Measurements from ENCODE around the gene ATP6V0E1. TPM values are rescaled to one million over a fixed set of nuclear protein-coding genes. Genes with fewer than 3 reads are reported as not detected.

The ATP6V0E1 gene
- total RNA-seq, 1 experiment from 2014 or later = 84.6 TPM

- TF ChIP-seq REST (IDR thresholded peaks at IDR 0.05; ENCODE audit: low read depth) (no peak), MAX (IDR thresholded peaks at IDR 0.05) (no peak), RAD21 (IDR thresholded peaks at IDR 0.05; ENCODE audit: low read depth) (no peak)
Observed at GRCh38 chr5:173055042-173055721, 71.6 kb downstream of the ATP6V0E1 start (continued).

GRCh38 chr5:173055722-173055982, 72.1 kb downstream of the ATP6V0E1 start:
- H3K27me3 ChIP-seq (ENCODE audit: insufficient read depth, low read length) = no peaks in the 10 kb centered on the region
- no peak for ATAC-seq
- ChIA-PET POLR2A (no interaction called here), CTCF (no interaction called here), RAD21 (ENCODE audit: low non-redundant PET in 1 of 2, low total read pairs in 2 of 2, uncharacterized antibody in 2 of 2, unreplicated experiment in 2 of 2) (no interaction called here)
- peaks cover 11 to 18% of the 10 kb centered on the region in 2 experiments for H3K4me1 ChIP-seq (ENCODE audit: control insufficient read depth in 1 of 2, insufficient read depth in 2 of 2, low read length in 2 of 2)
- TSS peak; percentile 78 for BruUV-seq (replicated peaks)
- no peaks in the 10 kb centered on the region for H4K20me1 ChIP-seq (ENCODE audit: insufficient read depth)
- no peaks in the 10 kb centered on the region for H3K36me3 ChIP-seq (ENCODE audit: control insufficient read depth in 1 of 2, insufficient read depth in 2 of 2, low read length in 2 of 2)
- peak overlapping the region; percentile 92 for H3K4me2 ChIP-seq (ENCODE audit: low read length)
- H3K9me3 ChIP-seq (ENCODE audit: control insufficient read depth in 1 of 2, insufficient read depth in 1 of 2, low read depth in 1 of 2, low read length in 2 of 2) = no peaks in the 10 kb centered on the region
- H3K27ac ChIP-seq (ENCODE audit: low read depth, low read length) = no peak overlapping the region
- peak overlapping the region; percentile 64 to 72 for H3K4me3 ChIP-seq (replicated peaks in 1 of 2; ENCODE audit: low read depth in 1 of 2, low read length in 2 of 2)
- no peak for DNase-seq (ENCODE audit: low read depth, low spot score)
- H3K9me2 ChIP-seq (ENCODE audit: insufficient read depth) = no peaks in the 10 kb centered on the region
- H2AFZ ChIP-seq (ENCODE audit: low read depth, low read length, poor library complexity, severe bottlenecking) = no peak overlapping the region
- TF ChIP-seq RAD21 (IDR thresholded peaks at IDR 0.05; ENCODE audit: low read depth) = no peak
- TF ChIP-seq CTCF (IDR thresholded peaks at IDR 0.05 in 2 of 3, conservative IDR thresholded peaks at IDR 0.05 in 1 of 3; ENCODE audit: borderline replicate concordance in 1 of 3, insufficient read depth in 1 of 3, low read depth in 2 of 3, low read length in 2 of 3) = no peak
- TF ChIP-seq ZFX (IDR thresholded peaks at IDR 0.05) = no peak
- no peak for TF ChIP-seq YY1 (IDR thresholded peaks at IDR 0.05; ENCODE audit: extremely low read depth, insufficient replicate concordance, low read depth, low read length)
- no peak for TF ChIP-seq ATF3 (IDR thresholded peaks at IDR 0.05)
- no peak for TF ChIP-seq TCF7L2 (IDR thresholded peaks at IDR 0.05; ENCODE audit: borderline replicate concordance, extremely low read depth, insufficient read depth, insufficient read length)
- no peak for TF ChIP-seq ELF1 (IDR thresholded peaks at IDR 0.05; ENCODE audit: borderline replicate concordance, low read depth)
- no peak for TF ChIP-seq EGR1 (IDR thresholded peaks at IDR 0.05; ENCODE audit: low read depth)
- no peak for TF ChIP-seq ZBTB33 (IDR thresholded peaks at IDR 0.05; ENCODE audit: extremely low read depth, insufficient replicate concordance, low read length)
- no peak for TF ChIP-seq EZH2 (IDR thresholded peaks at IDR 0.05)
- no peak for TF ChIP-seq ZNF274 (IDR thresholded peaks at IDR 0.05; ENCODE audit: low read depth, low read length)
- TF ChIP-seq JUND (IDR thresholded peaks at IDR 0.05) = no peak
- no peaks in the 10 kb centered on the region for H3K79me2 ChIP-seq (ENCODE audit: insufficient read depth, low read length)
- intact Hi-C loops (cut with micrococcal nuclease) = no loop called here
- peak overlapping the region; percentile 57 for H3K9ac ChIP-seq (ENCODE audit: low read length)

Data from HCT116 (cell line).